Measurements from ENCODE around the gene NUAK2.

Gene NUAK2

DNA sequence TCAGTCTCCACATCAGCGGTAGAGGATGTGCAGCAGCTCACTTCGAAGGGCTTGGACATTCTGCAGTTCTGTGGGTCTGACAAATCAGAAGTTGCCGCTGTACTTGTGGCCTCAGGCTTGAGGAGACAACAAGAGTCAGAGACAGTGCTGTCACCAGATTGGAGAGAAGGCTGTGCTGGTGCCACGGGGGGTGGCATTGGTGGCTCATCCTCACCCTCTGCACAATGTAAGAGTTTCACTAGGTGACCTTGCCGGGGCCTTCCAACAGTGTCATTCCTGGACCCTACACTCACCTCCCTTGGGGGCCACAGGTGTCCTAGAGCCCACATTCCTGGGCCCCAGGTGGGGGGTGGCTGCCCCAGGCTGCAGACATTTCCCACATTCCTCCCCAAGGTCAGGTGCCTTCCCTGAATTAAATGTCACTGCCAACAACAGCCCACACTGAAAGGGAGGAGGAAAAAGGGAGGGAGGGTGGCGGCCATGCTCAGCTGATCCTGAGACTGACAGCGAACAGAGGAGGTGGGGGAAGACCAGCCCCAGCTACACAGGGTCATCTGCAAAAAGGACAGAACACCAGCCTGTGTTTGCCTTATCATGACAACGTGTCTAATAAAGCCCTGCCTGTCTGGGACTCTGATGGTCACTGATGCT, 47.4 kb downstream of the NUAK2 start:
- Histone ChIP-seq H3K27me3 (ENCODE audit: insufficient read depth, low read depth, severe bottlenecking) (no peaks in the 10 kb centered on the region), H3K36me3 (peaks cover 54% of the 10 kb centered on the region), H3K9me3 (ENCODE audit: severe bottlenecking) (no peaks in the 10 kb centered on the region), H3K27ac (no peak overlapping the region), H3K4me3 (ENCODE audit: low read depth, low read length) (no peak overlapping the region)
- DNase-seq: no peak
- TF ChIP-seq, protein P1, sequence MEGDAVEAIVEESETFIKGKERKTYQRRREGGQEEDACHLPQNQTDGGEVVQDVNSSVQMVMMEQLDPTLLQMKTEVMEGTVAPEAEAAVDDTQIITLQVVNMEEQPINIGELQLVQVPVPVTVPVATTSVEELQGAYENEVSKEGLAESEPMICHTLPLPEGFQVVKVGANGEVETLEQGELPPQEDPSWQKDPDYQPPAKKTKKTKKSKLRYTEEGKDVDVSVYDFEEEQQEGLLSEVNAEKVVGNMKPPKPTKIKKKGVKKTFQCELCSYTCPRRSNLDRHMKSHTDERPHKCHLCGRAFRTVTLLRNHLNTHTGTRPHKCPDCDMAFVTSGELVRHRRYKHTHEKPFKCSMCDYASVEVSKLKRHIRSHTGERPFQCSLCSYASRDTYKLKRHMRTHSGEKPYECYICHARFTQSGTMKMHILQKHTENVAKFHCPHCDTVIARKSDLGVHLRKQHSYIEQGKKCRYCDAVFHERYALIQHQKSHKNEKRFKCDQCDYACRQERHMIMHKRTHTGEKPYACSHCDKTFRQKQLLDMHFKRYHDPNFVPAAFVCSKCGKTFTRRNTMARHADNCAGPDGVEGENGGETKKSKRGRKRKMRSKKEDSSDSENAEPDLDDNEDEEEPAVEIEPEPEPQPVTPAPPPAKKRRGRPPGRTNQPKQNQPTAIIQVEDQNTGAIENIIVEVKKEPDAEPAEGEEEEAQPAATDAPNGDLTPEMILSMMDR (IDR thresholded peaks at IDR 0.05; ENCODE audit: low read depth, low read length): no peak

DNA sequence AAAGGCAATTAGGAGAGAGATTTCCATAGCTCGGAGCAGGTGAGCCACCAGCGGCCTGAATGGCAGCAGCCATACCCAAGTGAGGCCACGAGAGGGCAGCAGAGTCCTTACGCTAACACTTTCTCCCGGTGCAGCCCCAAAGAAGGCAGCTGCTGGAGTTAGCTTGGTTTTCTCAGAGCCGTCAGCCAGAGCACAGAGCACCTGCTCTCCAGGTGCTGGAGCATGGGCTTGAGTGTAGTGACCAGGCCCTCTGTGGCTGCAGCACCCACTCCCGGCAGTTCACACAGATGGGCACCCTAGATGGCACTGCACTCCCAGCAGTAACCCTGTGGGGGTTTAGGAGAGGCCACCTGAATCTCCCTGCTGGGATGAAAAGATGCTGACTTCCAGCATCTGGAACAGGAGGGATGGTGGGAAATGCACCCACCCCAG, 48.0 kb downstream of the NUAK2 start:
- Histone ChIP-seq H3K27me3 (ENCODE audit: insufficient read depth, low read depth, severe bottlenecking) (no peaks in the 10 kb centered on the region), H3K27ac (peak overlapping the region; percentile 4), H3K36me3 (peaks cover 60% of the 10 kb centered on the region), H3K9me3 (ENCODE audit: severe bottlenecking) (no peaks in the 10 kb centered on the region), H3K4me3 (ENCODE audit: low read depth, low read length) (no peak overlapping the region)
- peak; percentile 96 for DNase-seq
- TF ChIP-seq, protein P1 (IDR thresholded peaks at IDR 0.05; ENCODE audit: low read depth, low read length): peak; percentile 100

DNA sequence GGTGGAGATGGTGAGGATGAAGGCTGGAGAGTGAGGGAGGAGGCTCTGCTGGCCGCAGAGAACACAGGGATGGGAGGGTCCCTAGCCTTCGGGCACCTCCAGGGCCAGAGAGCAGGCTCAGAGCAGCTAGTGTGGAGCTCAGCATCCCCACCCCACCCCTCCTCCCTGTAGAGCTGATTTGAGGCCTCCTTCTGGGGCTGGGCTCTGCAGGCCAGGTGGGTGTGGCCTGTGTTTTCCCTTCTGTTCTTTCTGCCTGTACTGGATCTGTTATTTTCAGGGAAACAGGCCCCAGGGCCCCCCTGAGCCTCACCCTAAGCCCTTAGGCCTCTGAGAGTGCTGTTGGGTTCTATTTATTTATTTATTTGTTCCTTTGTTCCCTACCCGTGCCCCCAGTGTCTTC, 49.0 kb downstream of the NUAK2 start:
- H3K27ac ChIP-seq: peak overlapping the region; percentile 4
- peak; percentile 81 for DNase-seq
- peaks cover 65% of the 10 kb centered on the region for H3K36me3 ChIP-seq
- H3K9me3 ChIP-seq (ENCODE audit: severe bottlenecking): no peaks in the 10 kb centered on the region
- no peaks in the 10 kb centered on the region for H3K27me3 ChIP-seq (ENCODE audit: insufficient read depth, low read depth, severe bottlenecking)
- TF ChIP-seq, protein P1 (IDR thresholded peaks at IDR 0.05; ENCODE audit: low read depth, low read length): no peak
- no peak overlapping the region for H3K4me3 ChIP-seq (ENCODE audit: low read depth, low read length)

DNA sequence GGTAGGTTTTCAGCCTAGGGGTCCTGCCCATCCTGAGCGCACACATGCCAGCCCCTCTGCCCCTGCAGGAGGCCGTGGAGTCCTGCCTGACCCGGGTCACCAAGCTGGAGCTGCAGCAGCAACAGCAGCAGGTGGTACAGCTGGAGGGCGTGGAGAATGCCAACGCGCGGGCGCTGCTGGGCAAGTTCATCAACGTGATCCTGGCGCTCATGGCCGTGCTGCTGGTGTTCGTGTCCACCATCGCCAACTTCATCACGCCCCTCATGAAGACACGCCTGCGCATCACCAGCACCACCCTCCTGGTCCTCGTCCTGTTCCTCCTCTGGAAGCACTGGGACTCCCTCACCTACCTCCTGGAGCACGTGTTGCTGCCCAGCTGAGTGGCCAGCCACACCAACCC, 49.8 kb downstream of the NUAK2 start:
- DNase-seq: no peak
- TF ChIP-seq, protein P1 (IDR thresholded peaks at IDR 0.05; ENCODE audit: low read depth, low read length): no peak
- Histone ChIP-seq H3K27me3 (ENCODE audit: insufficient read depth, low read depth, severe bottlenecking) (no peaks in the 10 kb centered on the region), H3K36me3 (peaks cover 70% of the 10 kb centered on the region), H3K9me3 (ENCODE audit: severe bottlenecking) (no peaks in the 10 kb centered on the region), H3K4me3 (ENCODE audit: low read depth, low read length) (no peak overlapping the region), H3K27ac (no peak overlapping the region)

DNA sequence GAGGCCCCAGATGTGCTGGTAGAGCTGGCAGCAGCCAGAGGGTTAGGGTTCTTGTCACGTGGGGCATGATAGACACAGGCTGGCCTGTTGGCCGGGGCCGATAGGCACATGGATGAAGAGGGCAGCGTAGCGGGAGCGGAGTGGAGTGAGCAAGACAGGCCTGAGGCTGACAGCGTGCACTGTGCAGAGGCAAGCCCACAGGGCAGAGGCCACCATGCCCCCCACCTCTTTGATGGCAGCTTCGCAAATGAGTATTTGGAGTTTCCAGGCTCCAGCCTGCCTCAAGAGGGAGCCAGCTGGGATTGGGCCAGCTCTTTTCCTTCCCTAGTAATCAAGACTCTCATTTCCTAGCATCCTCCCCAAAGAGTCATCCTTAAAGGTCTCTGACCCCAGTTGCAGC, 50.3 kb downstream of the NUAK2 start:
- no peak for DNase-seq
- Histone ChIP-seq H3K27ac (no peak overlapping the region), H3K36me3 (peaks cover 72% of the 10 kb centered on the region), H3K9me3 (ENCODE audit: severe bottlenecking) (no peaks in the 10 kb centered on the region), H3K27me3 (ENCODE audit: insufficient read depth, low read depth, severe bottlenecking) (no peaks in the 10 kb centered on the region), H3K4me3 (ENCODE audit: low read depth, low read length) (no peak overlapping the region)
- TF ChIP-seq, protein P1 (IDR thresholded peaks at IDR 0.05; ENCODE audit: low read depth, low read length): peak; percentile 53

DNA sequence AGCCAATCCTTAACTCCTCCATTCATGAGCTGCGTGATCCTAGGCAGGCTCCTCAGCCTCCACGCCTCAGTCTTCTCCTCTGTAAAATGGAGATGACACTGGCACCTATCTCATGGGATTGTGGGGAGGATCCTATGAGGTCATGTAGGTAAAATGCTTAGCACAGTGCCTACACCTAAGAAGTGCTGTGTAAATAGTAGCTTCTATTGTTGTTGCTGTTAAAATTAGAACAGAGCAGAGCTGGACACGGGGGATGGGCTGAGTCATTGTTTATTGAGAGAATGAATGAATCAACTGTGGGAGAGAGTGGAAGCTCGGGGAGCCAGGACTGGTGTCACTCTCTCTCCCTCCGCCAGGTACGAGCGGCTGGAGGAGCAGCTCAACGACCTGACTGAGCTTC, 50.8 kb downstream of the NUAK2 start:
- no peak overlapping the region for H3K27ac ChIP-seq
- peaks cover 73% of the 10 kb centered on the region for H3K36me3 ChIP-seq
- no peaks in the 10 kb centered on the region for H3K27me3 ChIP-seq (ENCODE audit: insufficient read depth, low read depth, severe bottlenecking)
- TF ChIP-seq, protein P1 (IDR thresholded peaks at IDR 0.05; ENCODE audit: low read depth, low read length): no peak
- H3K4me3 ChIP-seq (ENCODE audit: low read depth, low read length): no peak overlapping the region
- DNase-seq: no peak
- no peaks in the 10 kb centered on the region for H3K9me3 ChIP-seq (ENCODE audit: severe bottlenecking)
